ENCODE data around the gene CFAP92. TPM values are rescaled to one million over a fixed set of nuclear protein-coding genes. Genes with fewer than 3 reads are reported as not detected.

CFAP92 gene
- total RNA-seq, 1 donor from 2014 or later = not detected

DNA sequence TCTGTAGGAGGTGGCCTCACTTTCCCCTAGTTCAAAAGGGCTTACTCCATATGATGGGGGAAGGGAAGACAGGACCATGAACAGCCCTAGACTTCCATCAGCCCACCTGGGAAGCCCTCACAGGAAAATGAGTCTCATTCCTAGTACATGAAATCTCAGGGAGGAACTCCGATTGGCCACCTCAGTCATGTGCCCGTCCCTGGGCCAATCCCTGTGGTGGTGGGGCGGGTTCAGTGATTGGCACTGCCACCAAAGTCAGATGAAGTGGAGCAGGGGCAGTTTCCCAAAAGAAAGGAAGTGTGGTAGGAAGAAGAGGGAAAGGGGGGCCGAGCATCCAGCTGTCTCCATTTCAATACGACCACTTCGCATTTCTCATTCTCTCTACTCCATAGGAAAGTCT lies 40.8 kb upstream of the CFAP92 start:
- Mint-ChIP-seq H3K27ac (ENCODE audit: unreplicated experiment) (no peak overlapping the region), H3K36me3 (ENCODE audit: unreplicated experiment) (no peaks in the 10 kb centered on the region), H3K4me3 (ENCODE audit: unreplicated experiment) (no peak overlapping the region), H3K9me3 (ENCODE audit: unreplicated experiment) (no peaks in the 10 kb centered on the region), H3K27me3 (ENCODE audit: unreplicated experiment) (peaks cover 3% of the 10 kb centered on the region), H3K4me1 (ENCODE audit: unreplicated experiment) (peaks cover 8% of the 10 kb centered on the region)
- no peak for DNase-seq (ENCODE audit: extremely low spot score, unreplicated experiment)
- TF ChIP-seq, protein P1, sequence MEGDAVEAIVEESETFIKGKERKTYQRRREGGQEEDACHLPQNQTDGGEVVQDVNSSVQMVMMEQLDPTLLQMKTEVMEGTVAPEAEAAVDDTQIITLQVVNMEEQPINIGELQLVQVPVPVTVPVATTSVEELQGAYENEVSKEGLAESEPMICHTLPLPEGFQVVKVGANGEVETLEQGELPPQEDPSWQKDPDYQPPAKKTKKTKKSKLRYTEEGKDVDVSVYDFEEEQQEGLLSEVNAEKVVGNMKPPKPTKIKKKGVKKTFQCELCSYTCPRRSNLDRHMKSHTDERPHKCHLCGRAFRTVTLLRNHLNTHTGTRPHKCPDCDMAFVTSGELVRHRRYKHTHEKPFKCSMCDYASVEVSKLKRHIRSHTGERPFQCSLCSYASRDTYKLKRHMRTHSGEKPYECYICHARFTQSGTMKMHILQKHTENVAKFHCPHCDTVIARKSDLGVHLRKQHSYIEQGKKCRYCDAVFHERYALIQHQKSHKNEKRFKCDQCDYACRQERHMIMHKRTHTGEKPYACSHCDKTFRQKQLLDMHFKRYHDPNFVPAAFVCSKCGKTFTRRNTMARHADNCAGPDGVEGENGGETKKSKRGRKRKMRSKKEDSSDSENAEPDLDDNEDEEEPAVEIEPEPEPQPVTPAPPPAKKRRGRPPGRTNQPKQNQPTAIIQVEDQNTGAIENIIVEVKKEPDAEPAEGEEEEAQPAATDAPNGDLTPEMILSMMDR (IDR thresholded peaks at IDR 0.05) = no peak

DNA sequence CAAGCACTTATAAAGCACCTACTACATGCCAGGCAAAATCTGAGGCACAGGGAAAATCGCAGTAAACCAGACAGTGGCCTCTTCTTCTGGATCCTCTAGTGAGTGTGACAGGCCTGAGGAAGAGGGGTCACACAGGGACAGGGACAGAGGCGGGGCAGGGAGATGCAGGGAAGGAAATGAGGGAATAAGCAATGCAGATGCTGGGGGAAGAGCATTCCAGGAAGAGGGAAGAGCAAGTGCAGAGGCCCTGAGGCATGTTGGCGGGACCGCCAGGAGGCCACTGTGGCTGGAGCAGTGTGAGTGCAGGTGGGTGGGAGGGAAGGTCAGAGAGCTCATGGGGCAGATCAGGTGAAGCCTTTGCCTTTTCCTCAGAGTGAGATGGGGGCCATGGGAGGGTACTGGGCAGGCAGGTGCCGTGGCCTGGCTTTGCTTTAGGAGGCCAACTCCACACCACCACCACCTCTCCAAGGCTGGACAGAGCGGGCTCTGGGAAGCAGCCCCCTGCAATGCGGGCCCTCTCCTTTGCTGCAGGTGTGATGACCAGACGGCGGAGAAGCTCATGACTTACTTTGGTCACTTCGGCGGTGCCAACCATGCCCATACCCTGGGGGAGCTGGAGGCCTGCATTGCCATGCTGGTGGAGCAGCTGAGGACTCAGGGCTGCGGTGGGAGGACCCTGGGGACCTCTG lies 39.9 kb upstream of the CFAP92 start:
- DNase-seq (ENCODE audit: extremely low spot score, unreplicated experiment) = no peak
- H3K36me3 Mint-ChIP-seq (ENCODE audit: unreplicated experiment) = no peaks in the 10 kb centered on the region
- no peak overlapping the region for H3K4me3 Mint-ChIP-seq (ENCODE audit: unreplicated experiment)
- H3K4me1 Mint-ChIP-seq (ENCODE audit: unreplicated experiment) = peaks cover under 1% of the 10 kb centered on the region
- no peak overlapping the region for H3K27ac Mint-ChIP-seq (ENCODE audit: unreplicated experiment)
- H3K9me3 Mint-ChIP-seq (ENCODE audit: unreplicated experiment) = no peaks in the 10 kb centered on the region
- peaks cover 6% of the 10 kb centered on the region for H3K27me3 Mint-ChIP-seq (ENCODE audit: unreplicated experiment)
- TF ChIP-seq, protein P1 (IDR thresholded peaks at IDR 0.05) = no peak

DNA sequence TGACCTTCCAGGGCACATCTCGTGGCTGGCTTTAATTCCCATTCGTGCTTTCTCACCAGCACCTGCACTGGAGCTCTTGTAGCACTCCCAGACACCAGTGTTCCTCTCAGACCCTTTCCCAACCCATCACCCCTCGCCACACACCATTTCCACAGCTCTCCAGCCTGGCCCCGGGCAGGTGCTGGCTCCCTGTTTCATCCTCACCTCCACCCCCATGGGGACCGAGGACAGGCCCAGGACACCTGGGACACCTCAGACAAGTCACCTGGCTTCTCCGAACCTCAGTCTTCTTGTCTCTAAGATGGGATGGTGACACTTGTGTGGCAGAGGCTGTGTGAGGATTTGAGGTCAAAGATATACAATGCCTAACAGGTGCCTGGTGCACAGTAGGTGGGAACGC lies 39.3 kb upstream of the CFAP92 start:
- H3K27ac Mint-ChIP-seq (ENCODE audit: unreplicated experiment) = no peak overlapping the region
- H3K36me3 Mint-ChIP-seq (ENCODE audit: unreplicated experiment) = no peaks in the 10 kb centered on the region
- H3K4me1 Mint-ChIP-seq (ENCODE audit: unreplicated experiment) = no peaks in the 10 kb centered on the region
- no peak overlapping the region for H3K4me3 Mint-ChIP-seq (ENCODE audit: unreplicated experiment)
- no peak for DNase-seq (ENCODE audit: extremely low spot score, unreplicated experiment)
- no peaks in the 10 kb centered on the region for H3K9me3 Mint-ChIP-seq (ENCODE audit: unreplicated experiment)
- TF ChIP-seq, protein P1 (IDR thresholded peaks at IDR 0.05) = no peak
- H3K27me3 Mint-ChIP-seq (ENCODE audit: unreplicated experiment) = peaks cover 6% of the 10 kb centered on the region

DNA sequence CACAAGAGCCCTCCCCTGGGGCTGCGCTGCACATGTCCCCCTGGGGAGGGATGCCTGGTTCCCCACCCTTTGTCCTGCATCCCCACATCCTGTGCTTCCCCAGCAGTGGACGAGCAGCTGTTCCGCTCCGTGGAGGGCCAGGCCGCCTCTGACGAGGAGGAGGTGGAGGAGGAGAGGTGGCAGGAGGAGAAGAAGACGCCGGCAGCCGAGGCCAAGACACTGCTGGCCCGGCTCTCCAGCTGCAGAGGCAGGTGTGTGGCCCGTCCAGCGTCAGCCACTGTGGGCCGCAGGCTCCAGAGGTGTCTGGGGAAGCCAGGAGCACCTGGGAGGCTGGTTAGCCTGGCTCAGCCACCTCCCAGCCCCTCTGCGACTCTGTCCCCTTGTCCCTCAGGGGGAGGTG lies 38.8 kb upstream of the CFAP92 start:
- TF ChIP-seq, protein P1 (IDR thresholded peaks at IDR 0.05) = no peak

DNA sequence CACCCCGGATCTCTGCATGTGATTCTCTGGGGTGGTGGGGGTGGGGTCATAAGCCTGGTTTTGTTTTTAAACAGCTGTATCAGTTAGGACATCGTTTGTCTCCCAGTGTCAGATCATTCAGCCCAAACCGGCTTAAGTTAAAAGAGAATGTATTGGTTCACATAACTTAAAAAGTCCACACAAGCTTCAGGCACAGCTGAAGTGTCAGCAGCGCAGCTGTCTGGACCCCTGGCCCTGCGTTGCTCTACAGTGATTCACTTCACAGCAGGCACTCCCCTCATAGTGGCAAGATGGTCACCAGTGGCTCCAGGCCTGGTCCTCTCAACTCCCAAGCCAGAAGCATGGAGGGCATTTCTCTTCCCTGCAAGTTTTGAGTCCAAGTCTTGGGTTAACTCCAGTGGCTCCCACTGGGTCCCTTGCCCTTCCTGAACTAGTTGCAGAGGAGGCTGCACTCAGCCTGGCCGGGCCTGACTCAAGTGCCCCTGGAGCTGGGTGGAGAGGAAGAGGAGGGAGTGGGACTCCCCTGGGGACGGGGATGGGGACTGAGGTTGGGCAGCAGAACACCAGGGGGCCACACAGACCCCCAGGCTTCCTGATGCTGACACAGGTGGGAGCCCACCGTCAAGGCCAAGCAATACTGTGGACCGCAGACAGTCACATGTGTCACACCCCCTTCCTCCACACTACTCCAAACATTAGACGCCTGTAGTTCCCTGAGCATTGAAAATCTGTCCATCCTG lies 37.8 kb upstream of the CFAP92 start:
- Mint-ChIP-seq H3K4me1 (ENCODE audit: unreplicated experiment) (peaks cover 3% of the 10 kb centered on the region), H3K27ac (ENCODE audit: unreplicated experiment) (no peak overlapping the region), H3K9me3 (ENCODE audit: unreplicated experiment) (no peaks in the 10 kb centered on the region), H3K36me3 (ENCODE audit: unreplicated experiment) (no peaks in the 10 kb centered on the region), H3K27me3 (ENCODE audit: unreplicated experiment) (peaks cover 6% of the 10 kb centered on the region), H3K4me3 (ENCODE audit: unreplicated experiment) (no peak overlapping the region)
- TF ChIP-seq, protein P1 (IDR thresholded peaks at IDR 0.05) = no peak
- no peak for DNase-seq (ENCODE audit: extremely low spot score, unreplicated experiment)

More for the DNA sequence above, 38.8 kb upstream of the CFAP92 start:
- H3K27ac Mint-ChIP-seq (ENCODE audit: unreplicated experiment) = no peak overlapping the region
- H3K4me3 Mint-ChIP-seq (ENCODE audit: unreplicated experiment) = no peak overlapping the region
- H3K9me3 Mint-ChIP-seq (ENCODE audit: unreplicated experiment) = no peaks in the 10 kb centered on the region
- H3K4me1 Mint-ChIP-seq (ENCODE audit: unreplicated experiment) = no peaks in the 10 kb centered on the region
- H3K27me3 Mint-ChIP-seq (ENCODE audit: unreplicated experiment) = peaks cover 6% of the 10 kb centered on the region
- DNase-seq (ENCODE audit: extremely low spot score, unreplicated experiment) = no peak
- no peaks in the 10 kb centered on the region for H3K36me3 Mint-ChIP-seq (ENCODE audit: unreplicated experiment)
